KOPT-K1 (cell line): ENCODE measurements around the gene ITPR1.

Experiments used
- H3K27ac ChIP-seq: fragments of 200-600 bp; sonication (generic); 2 replicates; pipeline ENCODE4 v1.5.1; 2016; ENCODE audit warnings: antibody characterized with exemption, mild to moderate bottlenecking, low read depth, low read length; ENCODE audit not compliant: poor library complexity, severe bottlenecking
- H3K36me3 ChIP-seq: fragments of 200-600 bp; sonication (generic); 2 replicates; pipeline ENCODE4 v1.5.1; 2017; ENCODE audit warnings: antibody characterized with exemption, mild to moderate bottlenecking, low read length, moderate library complexity; ENCODE audit not compliant: insufficient read depth
- H3K9me3 ChIP-seq: fragments of 200-600 bp; sonication (generic); 2 replicates; pipeline ENCODE4 v1.5.1; 2017; ENCODE audit warnings: antibody characterized with exemption, low read length, mild to moderate bottlenecking; ENCODE audit not compliant: insufficient read depth, poor library complexity, severe bottlenecking

The ITPR1 gene

DNA sequence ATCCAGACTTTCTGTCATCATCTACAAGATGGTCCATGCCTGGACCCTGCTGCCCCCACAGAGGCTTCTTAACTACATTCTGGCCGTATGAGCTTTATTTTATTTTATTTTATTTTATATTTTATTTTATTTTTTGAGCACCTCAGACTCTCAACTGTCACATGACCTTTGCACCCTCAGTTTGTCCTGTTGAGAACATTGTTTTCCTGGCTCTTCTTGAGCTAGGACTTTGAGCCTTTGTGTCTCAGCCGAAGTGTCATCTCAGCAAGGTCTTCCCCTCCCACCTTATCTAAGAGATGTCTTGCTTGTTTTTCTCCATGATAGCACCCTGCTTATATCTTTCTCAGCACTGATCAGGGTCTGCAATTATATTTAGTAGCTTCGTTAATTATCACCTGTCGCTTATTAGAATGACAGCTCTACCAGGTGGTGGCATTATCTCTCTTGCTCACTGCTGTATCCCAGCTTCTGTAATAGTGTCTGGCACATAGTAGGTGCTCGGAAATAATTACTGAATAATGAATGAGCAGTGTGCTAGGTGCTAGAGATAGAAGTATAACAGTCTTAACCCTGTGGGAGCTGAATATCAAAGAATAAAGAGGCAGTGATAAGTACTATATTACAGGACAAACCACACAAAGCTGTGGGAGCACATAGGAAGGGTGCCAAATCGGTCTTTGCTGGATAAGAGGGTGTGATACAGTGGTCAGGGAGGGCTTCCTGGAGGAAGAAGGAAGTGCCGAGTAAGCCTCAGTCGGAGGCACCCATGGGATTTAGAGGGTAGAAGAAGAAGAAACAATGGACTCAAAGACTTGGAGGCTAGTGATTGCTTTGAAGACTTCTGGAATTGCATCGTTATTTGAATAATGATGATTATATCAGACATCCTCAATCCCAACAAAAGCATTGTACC is 136.2 kb downstream of the ITPR1 start:
- no peaks in the 10 kb centered on the region for H3K36me3 ChIP-seq
- H3K27ac ChIP-seq, result no peak overlapping the region
- H3K9me3 ChIP-seq, result no peaks in the 10 kb centered on the region

DNA sequence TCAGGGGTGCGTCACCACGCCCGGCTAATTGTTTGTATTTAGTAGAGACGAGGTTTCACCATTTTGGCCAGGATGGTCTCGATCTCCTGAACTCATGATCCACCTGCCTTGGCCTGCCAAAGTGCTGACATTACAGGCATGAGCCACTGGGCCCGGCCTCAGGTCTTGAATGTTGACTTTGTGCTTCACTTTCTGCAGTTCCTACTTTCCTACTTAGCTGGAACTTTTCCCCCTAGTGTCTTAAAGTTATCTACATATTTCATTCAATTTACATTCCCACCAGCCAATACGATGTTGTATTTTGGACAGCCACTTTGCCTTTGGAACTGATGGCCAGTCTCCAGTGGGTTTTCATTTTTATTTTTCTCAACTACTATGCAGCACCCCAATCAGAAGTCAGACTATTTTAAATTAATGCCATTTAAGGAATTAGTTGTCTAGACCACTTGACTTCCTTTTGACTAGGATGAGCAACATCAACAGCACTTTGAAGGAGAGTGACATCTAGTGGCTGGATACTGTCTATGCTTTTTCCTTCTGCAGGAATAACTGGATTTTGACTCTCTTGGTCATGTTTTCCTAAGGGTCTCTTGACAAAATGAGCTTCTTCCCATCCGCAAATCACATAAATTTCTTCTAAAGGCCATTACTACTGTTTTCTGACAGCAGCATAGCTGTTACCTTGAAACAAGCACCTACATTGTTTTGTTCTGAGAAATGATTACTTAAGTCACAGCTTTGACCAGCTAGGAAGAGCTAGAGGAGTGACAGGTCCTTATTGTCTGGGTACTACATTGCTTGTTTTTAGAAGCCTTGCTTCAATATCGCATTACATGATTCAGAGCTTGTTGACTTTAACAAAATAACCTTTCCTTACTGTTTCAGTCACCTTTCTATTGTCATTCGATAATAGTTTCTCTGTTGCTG is 140.2 kb downstream of the ITPR1 start:
- no peaks in the 10 kb centered on the region for H3K36me3 ChIP-seq
- no peak overlapping the region for H3K27ac ChIP-seq

DNA sequence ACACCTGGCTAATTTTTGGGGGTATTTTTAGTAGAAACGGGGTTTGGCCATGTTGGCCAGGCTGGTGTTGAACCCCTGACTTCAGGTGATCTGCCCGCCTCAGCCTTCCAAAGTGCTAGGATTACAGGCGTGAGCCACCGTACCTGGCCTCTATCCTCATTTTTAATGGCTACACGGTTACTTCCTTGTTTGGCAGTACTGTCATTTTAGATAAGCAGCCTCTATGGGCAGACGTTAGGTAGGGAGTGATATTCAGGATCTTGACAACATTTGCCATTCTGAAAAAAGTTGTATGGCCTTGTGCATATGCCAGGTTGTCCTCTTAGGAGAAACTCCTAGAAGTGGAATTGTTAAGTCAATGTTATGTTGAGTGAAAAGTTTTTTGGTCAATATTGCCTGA is 141.7 kb downstream of the ITPR1 start:
- Histone ChIP-seq H3K9me3 (no peaks in the 10 kb centered on the region), H3K27ac (no peak overlapping the region), H3K36me3 (no peaks in the 10 kb centered on the region)

More for the DNA sequence above, 140.2 kb downstream of the ITPR1 start:
- no peaks in the 10 kb centered on the region for H3K9me3 ChIP-seq

DNA sequence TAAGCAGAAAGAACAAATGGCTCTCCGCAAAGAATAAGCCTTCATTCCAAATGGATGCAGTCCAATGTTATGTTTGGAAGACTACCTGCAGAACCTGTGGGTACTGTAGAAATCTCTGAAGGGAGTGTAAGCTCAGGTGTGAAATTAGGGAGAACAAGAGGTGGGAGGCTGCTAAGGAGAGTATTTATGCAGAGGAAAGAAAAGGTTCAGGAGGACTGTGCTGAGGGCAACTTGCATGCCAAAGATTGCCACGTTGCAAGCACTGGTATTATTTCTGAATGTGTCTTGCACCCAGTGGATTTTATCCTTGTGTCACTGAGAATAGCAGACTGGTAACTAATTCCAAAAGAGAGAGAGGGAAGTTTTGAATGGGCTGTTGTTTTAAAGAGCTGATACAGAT is 144.1 kb downstream of the ITPR1 start:
- no peaks in the 10 kb centered on the region for H3K9me3 ChIP-seq
- H3K36me3 ChIP-seq, result no peaks in the 10 kb centered on the region; the same call in 1 of the 2 replicates
- no peak overlapping the region for H3K27ac ChIP-seq

DNA sequence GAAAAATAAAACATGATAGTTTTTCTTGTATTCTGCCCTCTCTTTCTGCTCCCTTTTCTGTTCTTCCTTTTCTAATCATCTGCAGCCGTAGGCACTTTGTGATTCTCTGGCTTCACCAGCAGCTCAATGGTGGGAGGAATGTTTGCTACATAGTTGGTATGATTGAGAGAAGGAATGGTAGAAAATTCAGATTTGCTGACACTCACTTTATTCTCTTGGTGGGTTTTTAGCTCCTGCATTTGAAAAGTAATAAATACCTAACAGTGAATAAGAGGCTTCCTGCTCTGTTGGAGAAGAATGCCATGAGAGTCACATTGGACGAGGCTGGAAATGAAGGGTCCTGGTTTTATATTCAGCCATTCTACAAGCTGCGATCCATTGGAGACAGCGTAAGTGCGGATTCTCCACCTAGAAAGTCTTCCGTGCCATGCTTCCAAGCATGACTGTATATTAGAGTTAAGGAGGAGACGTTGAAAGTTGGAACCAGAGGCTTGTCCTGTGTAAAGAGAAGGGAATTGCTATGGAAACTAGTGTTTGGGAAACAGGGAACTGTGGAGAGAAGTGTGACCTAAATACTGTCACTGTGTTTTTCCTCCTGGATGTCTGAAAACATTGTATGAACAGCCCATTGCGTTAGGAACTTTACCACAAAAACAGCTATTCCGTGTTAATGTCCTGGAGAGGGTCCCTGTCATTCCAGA is 148.9 kb downstream of the ITPR1 start:
- no peaks in the 10 kb centered on the region for H3K9me3 ChIP-seq
- no peak overlapping the region for H3K27ac ChIP-seq
- H3K36me3 ChIP-seq, result peaks cover 9% of the 10 kb centered on the region

DNA sequence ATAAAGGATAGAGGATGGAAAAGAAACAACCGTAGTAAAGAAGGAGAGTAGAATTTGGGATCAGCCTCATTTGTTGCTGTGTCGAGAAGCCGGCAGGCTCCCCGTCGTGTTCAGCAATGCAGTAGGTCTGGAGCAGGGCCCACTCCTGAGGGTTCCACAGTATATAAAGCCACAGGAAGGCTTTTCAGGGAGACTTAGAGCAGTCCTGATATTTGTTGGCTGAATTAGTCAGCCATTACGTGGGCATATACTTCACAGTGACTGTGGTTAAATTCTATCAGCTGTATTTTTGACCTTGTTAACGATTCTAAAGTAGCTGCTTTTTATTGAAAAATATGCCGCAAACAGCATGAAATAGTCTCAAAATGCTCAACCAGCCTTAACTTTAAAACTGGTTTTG is 149.5 kb downstream of the ITPR1 start:
- Histone ChIP-seq H3K27ac (no peak overlapping the region), H3K36me3 (peaks cover 15% of the 10 kb centered on the region), H3K9me3 (no peaks in the 10 kb centered on the region)

DNA sequence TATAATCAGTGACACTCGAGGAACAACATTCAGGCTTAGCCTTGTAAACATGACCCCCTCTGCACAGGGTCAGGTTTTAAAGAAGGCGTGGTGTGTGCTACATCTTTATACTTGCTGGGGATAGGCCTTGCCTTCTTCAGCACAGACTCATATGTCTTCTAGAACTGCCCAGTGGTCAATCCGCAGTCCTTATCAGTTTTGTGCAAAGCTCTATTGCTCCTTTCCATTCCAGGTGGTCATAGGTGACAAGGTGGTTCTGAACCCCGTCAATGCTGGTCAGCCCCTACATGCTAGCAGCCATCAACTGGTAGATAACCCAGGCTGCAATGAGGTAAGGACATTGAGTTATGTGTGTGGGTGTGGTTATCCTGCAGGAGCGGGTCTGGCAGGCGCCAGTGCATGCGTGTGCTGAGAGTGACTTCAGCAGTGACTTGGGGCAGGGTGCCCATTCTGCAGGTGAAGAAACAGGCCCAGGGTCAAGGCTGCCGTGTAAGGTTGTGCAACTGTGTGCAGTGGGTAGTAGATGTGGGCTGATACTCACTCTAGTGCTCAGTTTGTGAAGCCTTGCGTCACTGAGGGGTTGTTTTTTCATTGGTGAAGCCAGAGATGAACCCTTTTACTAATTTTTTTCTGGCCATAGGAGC is 150.9 kb downstream of the ITPR1 start:
- Histone ChIP-seq H3K27ac (no peak overlapping the region), H3K9me3 (no peaks in the 10 kb centered on the region), H3K36me3 (peaks cover 15% of the 10 kb centered on the region)

DNA sequence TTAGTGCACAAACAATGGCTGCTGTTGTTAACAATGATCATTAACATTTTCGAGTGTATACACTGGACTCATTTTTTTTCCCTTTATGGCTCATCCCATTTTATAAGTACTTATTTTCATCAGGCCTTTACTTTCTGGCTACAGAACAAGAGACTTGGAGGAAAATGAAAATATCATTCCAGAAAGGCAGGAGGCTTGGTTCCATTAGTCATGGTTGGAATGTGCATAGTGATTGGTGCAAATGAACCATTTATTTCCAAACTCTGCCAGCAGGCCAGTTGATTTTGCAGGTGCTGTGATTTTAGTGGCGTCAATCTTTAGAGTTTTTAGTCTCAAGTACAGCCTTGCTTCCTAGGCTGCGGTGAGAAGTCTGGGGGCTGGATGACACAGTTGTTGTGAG is 151.8 kb downstream of the ITPR1 start:
- H3K27ac ChIP-seq, result no peak overlapping the region
- H3K9me3 ChIP-seq, result no peaks in the 10 kb centered on the region
- H3K36me3 ChIP-seq, result peaks cover 15% of the 10 kb centered on the region

DNA sequence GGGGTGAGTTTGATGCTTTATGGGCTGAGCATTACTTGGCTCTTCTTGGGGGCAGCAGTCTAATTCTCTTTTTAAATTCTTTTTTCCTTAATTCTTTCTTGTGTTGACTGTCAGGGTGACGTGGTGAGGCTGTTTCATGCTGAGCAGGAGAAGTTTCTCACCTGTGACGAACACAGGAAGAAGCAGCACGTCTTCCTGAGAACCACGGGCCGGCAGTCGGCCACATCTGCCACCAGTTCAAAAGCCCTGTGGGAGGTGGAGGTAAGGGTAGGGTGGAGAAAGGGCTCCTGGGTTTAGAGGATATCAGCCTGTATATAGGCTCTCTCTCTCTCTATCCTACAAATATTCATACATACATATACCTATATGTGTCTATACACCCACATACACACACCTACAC is 152.3 kb downstream of the ITPR1 start:
- H3K36me3 ChIP-seq, result peaks cover 15% of the 10 kb centered on the region
- H3K27ac ChIP-seq, result no peak overlapping the region

DNA sequence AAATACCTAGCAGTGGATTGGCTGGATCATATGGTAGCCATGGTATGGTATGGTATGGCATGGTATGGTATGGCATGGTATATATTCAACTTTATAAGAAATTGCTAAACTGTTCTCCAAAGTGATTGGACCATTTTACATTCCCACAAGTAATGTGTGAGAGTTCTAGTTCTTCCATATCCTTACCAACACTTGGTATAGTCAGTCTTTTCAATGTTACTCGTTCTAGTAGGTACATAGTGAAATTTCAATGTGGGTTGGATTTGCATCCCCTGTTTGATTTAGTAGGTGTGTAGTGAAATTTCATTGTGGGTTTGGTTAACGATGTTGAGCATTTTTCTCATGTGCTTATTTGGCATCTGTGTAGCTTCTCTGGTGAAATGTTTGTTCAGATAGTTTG is 154.3 kb downstream of the ITPR1 start:
- Histone ChIP-seq H3K9me3 (no peaks in the 10 kb centered on the region), H3K36me3 (peaks cover 15% of the 10 kb centered on the region), H3K27ac (no peak overlapping the region)

More for the DNA sequence above, 152.3 kb downstream of the ITPR1 start:
- H3K9me3 ChIP-seq, result no peaks in the 10 kb centered on the region

DNA sequence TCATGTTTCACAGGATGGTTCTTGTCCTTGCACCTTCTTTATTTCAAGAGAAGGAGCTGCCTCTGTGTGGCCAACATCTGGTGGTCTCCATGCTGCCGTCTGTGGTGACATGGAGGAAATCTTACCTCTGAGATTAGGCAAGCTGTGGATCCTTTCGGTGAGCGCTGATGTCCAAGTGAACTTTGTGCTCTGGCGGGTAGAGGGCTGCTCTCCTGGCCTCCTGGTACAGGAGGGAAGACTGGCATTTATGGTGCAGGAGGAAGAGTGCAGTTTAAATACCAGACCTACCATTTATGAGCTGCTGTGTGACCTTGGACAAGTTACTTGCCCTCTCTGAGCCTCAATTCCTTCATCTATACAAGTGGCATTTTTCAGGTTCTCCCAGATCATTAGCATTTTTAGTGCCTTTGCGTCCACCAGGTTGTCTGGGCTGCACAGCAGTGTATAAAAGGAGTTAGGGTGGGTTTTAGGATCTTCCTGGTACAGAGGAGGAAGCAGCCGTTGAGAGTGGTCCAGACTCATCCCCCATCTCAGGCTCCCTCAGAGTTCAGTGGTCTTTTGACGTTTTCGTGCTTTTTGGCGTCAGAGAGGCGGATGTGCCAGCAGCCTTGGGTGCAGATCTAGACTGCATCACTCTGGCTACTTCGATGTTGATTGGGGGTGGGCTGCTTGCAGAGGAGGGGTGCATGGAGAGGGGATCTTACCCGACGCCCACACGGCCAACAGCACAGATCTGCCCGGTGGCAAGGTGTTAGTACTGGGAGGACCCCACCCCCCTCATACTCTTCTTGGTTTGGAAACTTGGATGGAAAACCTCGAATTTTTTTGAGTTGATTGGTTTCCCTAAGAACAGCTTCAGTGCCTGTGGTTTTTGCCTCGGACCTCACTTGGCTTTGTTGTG is 162.2 kb downstream of the ITPR1 start:
- H3K9me3 ChIP-seq, result no peaks in the 10 kb centered on the region
- no peak overlapping the region for H3K27ac ChIP-seq
- peaks cover 8% of the 10 kb centered on the region; the same call in 1 of the 2 replicates for H3K36me3 ChIP-seq

DNA sequence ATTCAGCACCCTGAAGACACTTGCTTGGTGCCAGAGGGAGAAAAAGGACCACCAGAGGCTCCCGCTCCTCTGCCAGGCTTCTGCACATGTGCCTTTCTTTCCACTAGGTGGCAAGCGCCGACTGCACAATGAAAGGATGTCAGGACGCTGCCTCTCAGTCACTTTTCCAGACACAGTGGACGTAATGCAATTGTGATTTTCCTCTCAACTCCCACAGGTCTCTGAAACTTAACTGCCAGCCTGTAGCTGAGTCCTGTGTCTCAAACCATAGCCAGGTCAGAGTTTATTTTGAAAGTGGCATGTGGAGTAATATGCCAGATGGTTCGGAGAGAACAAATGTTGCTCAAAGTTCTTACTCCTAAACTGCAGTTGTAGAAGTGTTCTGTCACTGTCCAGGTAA is 162.9 kb downstream of the ITPR1 start:
- Histone ChIP-seq H3K9me3 (no peaks in the 10 kb centered on the region), H3K27ac (no peak overlapping the region), H3K36me3 (peaks cover 8% of the 10 kb centered on the region; the same call in 1 of the 2 replicates)

DNA sequence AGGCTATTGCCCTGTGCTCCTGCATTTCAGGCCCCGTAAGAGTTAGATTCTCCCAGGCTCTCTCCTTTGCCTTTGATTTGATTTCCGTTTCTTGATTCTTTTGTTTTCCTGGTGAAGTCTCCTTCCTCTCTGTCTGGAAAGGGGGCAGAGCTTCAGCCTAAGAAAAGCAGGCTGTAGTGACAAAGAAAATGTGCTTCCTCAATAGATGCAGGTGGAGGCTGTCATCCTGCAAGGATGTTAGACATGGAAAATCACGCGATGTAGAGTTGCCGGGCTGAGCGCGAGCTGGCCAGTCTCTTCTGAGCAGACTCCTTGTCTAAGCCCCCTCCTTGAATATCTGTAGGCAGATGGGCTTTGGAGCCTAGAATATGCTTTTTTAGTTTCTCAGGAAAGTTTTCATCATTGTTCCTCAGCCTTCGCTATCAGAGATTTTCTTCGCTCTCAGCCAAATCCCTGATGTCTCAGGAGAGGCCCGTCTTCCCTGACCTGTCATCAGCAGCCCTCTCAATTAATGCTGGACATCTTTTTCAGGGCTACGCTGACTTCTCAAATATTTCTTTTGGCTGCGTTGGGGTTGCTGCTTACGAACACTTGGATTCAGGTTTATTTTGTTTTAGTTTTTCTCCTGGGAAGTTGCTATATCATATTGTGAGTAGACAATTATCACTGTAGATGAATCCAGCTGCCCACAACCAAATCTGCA is 163.6 kb downstream of the ITPR1 start:
- Histone ChIP-seq H3K36me3 (peaks cover 8% of the 10 kb centered on the region; the same call in 1 of the 2 replicates), H3K9me3 (no peaks in the 10 kb centered on the region), H3K27ac (no peak overlapping the region)
